Natural killer cell (primary cell): ENCODE results near the gene SNTB2. TPM values are rescaled to one million over a fixed set of nuclear protein-coding genes. Genes with fewer than 3 reads are reported as not detected.
"Not testable (repeated sequence)": the region's sequence is repeated elsewhere in the genome, so short reads cannot be mapped to it uniquely, and the experiment has no call there.

Experiments used
- ATAC-seq, 3 donors: fragments of 150-1000 bp in 2 of 3; fragments of 200-7000 bp in 1 of 3; cut with Tn5 transposase; 1 replicate in 1 of 3; 2 replicates in 2 of 3; pipeline ENCODE4 v1.10.0; 2021; ENCODE audit warnings: mild to moderate bottlenecking in 2 of 3, moderate library complexity in 2 of 3
- DNase-seq, 2 donors: peaks; one replicate each; pipeline versions ENCODE4 v3.0.0 to v3.0.0-alpha.2; 2013 to 2021; ENCODE audit warnings: mixed read lengths in 1 of 2
- H3K27ac ChIP-seq: one replicate; pipeline ENCODE4 v1.5.1; 2013; ENCODE audit warnings: mild to moderate bottlenecking, low read length
- H3K27me3 ChIP-seq: one replicate; pipeline ENCODE4 v1.6.1; 2013; ENCODE audit warnings: low read length; ENCODE audit not compliant: control insufficient read depth, insufficient read depth
- H3K36me3 ChIP-seq: one replicate; pipeline ENCODE4 v1.6.1; 2013; ENCODE audit warnings: low read length; ENCODE audit not compliant: control insufficient read depth, insufficient read depth
- H3K4me1 ChIP-seq: one replicate; pipeline ENCODE4 v1.6.1; 2013; ENCODE audit warnings: low read length; ENCODE audit not compliant: control insufficient read depth, insufficient read depth
- H3K4me3 ChIP-seq: one replicate; pipeline ENCODE4 v1.5.1; 2013; ENCODE audit warnings: low read length
- H3K9me3 ChIP-seq: one replicate; pipeline ENCODE4 v1.6.1; 2013; ENCODE audit warnings: low read length; ENCODE audit not compliant: control insufficient read depth, insufficient read depth
- H3K27ac Mint-ChIP-seq, 2 donors: one replicate each; pipeline ENCODE4 v1.8.0; 2022; ENCODE audit warnings: mild to moderate bottlenecking in 2 of 2, mixed read lengths in 2 of 2, moderate library complexity in 1 of 2
- H3K27me3 Mint-ChIP-seq, 2 donors: one replicate each; pipeline ENCODE4 v1.8.0; 2022; ENCODE audit warnings: low read depth in 2 of 2, mixed read lengths in 2 of 2
- H3K36me3 Mint-ChIP-seq: one replicate; pipeline ENCODE4 v1.8.0; 2022; ENCODE audit warnings: mixed read lengths
- H3K4me1 Mint-ChIP-seq, 2 donors: one replicate each; pipeline ENCODE4 v1.8.0; 2022; ENCODE audit warnings: mixed read lengths in 2 of 2
- H3K4me3 Mint-ChIP-seq: one replicate; pipeline ENCODE4 v1.8.0; 2022; ENCODE audit warnings: mild to moderate bottlenecking, moderate library complexity, mixed read lengths
- H3K9me3 Mint-ChIP-seq, 2 donors: one replicate each; pipeline ENCODE4 v1.8.0; 2022; ENCODE audit warnings: mixed read lengths in 2 of 2
- CTCF ChIP-seq: fragments of 200-600 bp; IDR thresholded peaks from one replicate; pipeline ENCODE4 v1.8.0; 2022; ENCODE audit warnings: antibody characterized with exemption
- WGBS: methylation state at CpG from one replicate; pipeline ENCODE4 v1.1.7; 2013; ENCODE audit warnings: missing lambda C conversion rate; ENCODE audit not compliant: insufficient coverage; 5-methylcytosine and 5-hydroxymethylcytosine counted together
- intact Hi-C: fragments of 100-400 bp; cut with micrococcal nuclease; formaldehyde crosslinking; loops from one replicate; pipeline ENCODE4 v1.14.2; 2022
- total RNA-seq, 4 donors: library from RNA; stranded (reverse); fragments of 120-200 nt in 1 of 4; gene quantifications; one replicate each; pipeline versions ENCODE4 v1.2.3 to v1.2.4, GENCODE V29; 2013 to 2022

The SNTB2 gene
- total RNA-seq, 3 donors from 2014 or later (not counting 1 experiment from before 2014, with no cell fraction given), result 43.8 to 55.2 (median 49.9) TPM

GRCh38 chr16:69294051-69294450, 107.1 kb downstream of the SNTB2 start:
- intact Hi-C loops, result no loop called here
- no peaks in the 10 kb centered on the region for H3K9me3 Mint-ChIP-seq
- H3K27ac ChIP-seq, result no peak overlapping the region
- 91% methylated on average over 1 of the region's 1 CpG for WGBS
- no peak overlapping the region for H3K27ac Mint-ChIP-seq
- no peaks in the 10 kb centered on the region for H3K4me1 ChIP-seq
- H3K4me1 Mint-ChIP-seq, result peaks cover 0 to 5% of the 10 kb centered on the region in 2 donors
- no peak for ATAC-seq
- no peaks in the 10 kb centered on the region for H3K27me3 Mint-ChIP-seq
- H3K4me3 ChIP-seq, result no peak overlapping the region
- no peak for TF ChIP-seq CTCF
- no peaks in the 10 kb centered on the region for H3K9me3 ChIP-seq
- H3K27me3 ChIP-seq, result no peaks in the 10 kb centered on the region
- H3K4me3 Mint-ChIP-seq, result no peak overlapping the region
- no peak for DNase-seq
- peaks cover 2% of the 10 kb centered on the region for H3K36me3 ChIP-seq
- no peaks in the 10 kb centered on the region for H3K36me3 Mint-ChIP-seq

GRCh38 chr16:69296771-69297170, 109.8 kb downstream of the SNTB2 start:
- H3K4me3 Mint-ChIP-seq, H3K4me3 ChIP-seq, H3K9me3 Mint-ChIP-seq, H3K27ac ChIP-seq, H3K27me3 Mint-ChIP-seq, H3K27me3 ChIP-seq, H3K4me1 ChIP-seq, H3K4me1 Mint-ChIP-seq, ATAC-seq, H3K9me3 ChIP-seq, DNase-seq, H3K36me3 Mint-ChIP-seq, intact Hi-C loops, H3K27ac Mint-ChIP-seq: not testable (repeated sequence)
- peaks cover 17% of the 10 kb centered on the region for H3K36me3 ChIP-seq
- 98% methylated on average over 5 of the region's 7 CpGs for WGBS

GRCh38 chr16:69298261-69298660, 111.3 kb downstream of the SNTB2 start:
- H3K9me3 Mint-ChIP-seq, result no peaks in the 10 kb centered on the region
- Histone ChIP-seq H3K36me3 (peaks cover 22% of the 10 kb centered on the region), H3K4me1 (no peaks in the 10 kb centered on the region), H3K4me3 (no peak overlapping the region), H3K27me3 (no peaks in the 10 kb centered on the region), H3K9me3 (no peaks in the 10 kb centered on the region), H3K27ac (no peak overlapping the region)
- H3K27me3 Mint-ChIP-seq, result no peaks in the 10 kb centered on the region
- ATAC-seq (no peak), DNase-seq (no peak)
- H3K36me3 Mint-ChIP-seq, result peaks cover 9% of the 10 kb centered on the region
- no peak overlapping the region for H3K27ac Mint-ChIP-seq
- H3K4me1 Mint-ChIP-seq, result peaks cover 0 to 4% of the 10 kb centered on the region in 2 donors
- H3K4me3 Mint-ChIP-seq, result no peak overlapping the region
- 98% methylated on average over 4 of the region's 4 CpGs for WGBS
- intact Hi-C loops, result no loop called here
- TF ChIP-seq CTCF, result no peak

GRCh38 chr16:69301187-69301586, 114.2 kb downstream of the SNTB2 start:
- Histone ChIP-seq H3K27ac (no peak overlapping the region), H3K27me3 (no peaks in the 10 kb centered on the region), H3K36me3 (peaks cover 19% of the 10 kb centered on the region), H3K4me3 (no peak overlapping the region), H3K4me1 (no peaks in the 10 kb centered on the region), H3K9me3 (no peaks in the 10 kb centered on the region)
- TF ChIP-seq CTCF, result no peak
- intact Hi-C loops, result no loop called here
- H3K36me3 Mint-ChIP-seq, result peaks cover 9% of the 10 kb centered on the region
- H3K9me3 Mint-ChIP-seq, result no peaks in the 10 kb centered on the region
- H3K27me3 Mint-ChIP-seq, result no peaks in the 10 kb centered on the region
- no peak overlapping the region for H3K4me3 Mint-ChIP-seq
- WGBS, result 93% methylated on average over 1 of the region's 1 CpG
- peaks cover 0 to 2% of the 10 kb centered on the region in 2 donors for H3K4me1 Mint-ChIP-seq
- no peak for DNase-seq
- no peak for ATAC-seq
- no peak overlapping the region for H3K27ac Mint-ChIP-seq
